ENCODE results near the gene KRTAP4-7.
"Not testable (repeated sequence)": the region's sequence is repeated elsewhere in the genome, so short reads cannot be mapped to it uniquely, and the experiment has no call there.

KRTAP4-7 gene

GRCh38 chr17:41084100-41084856, at the start of gene KRTAP4-7:
KRTAP4-7 (plus strand) TSS chr17:41084150; CDS start chr17:41084207, 57 bp downstream.
- not testable (repeated sequence) for DNase-seq

GRCh38 chr17:41034346-41034935, 49.5 kb upstream of the KRTAP4-7 start, which contains the start of gene KRTAP1-3:
KRTAP1-3 (minus strand) TSS chr17:41034874; CDS start chr17:41034821, 53 bp downstream.
- not testable (repeated sequence) for DNase-seq

GRCh38 chr17:41037853-41038350, 46.0 kb upstream of the KRTAP4-7 start:
- DNase-seq: no peak

- DNase-seq: not testable (repeated sequence)
Measured at GRCh38 chr17:41040783-41041571, 43.0 kb upstream of the KRTAP4-7 start, which contains the start of gene KRTAP1-1. KRTAP1-1 (minus strand) TSS chr17:41041450; CDS start chr17:41041397, 53 bp downstream.

- DNase-seq: no peak
Measured at GRCh38 chr17:41042953-41043352, 41.0 kb upstream of the KRTAP4-7 start.

GRCh38 chr17:41046735-41047465, 37.0 kb upstream of the KRTAP4-7 start, which contains the start of gene KRTAP2-1:
KRTAP2-1 (minus strand) TSS chr17:41047316; CDS start chr17:41047267, 49 bp downstream.
- DNase-seq: not testable (repeated sequence)

- no peak for DNase-seq
Measured at GRCh38 chr17:41048441-41048840, 35.5 kb upstream of the KRTAP4-7 start.

- no peak for DNase-seq
Measured at GRCh38 chr17:41049110-41049509, 34.8 kb upstream of the KRTAP4-7 start.

- DNase-seq: no peak
Measured at GRCh38 chr17:41052566-41052965, 31.4 kb upstream of the KRTAP4-7 start.

GRCh38 chr17:41054025-41054424, 29.9 kb upstream of the KRTAP4-7 start:
- no peak for DNase-seq

GRCh38 chr17:41054556-41054955, 29.4 kb upstream of the KRTAP4-7 start:
- DNase-seq: not testable (repeated sequence)

- not testable (repeated sequence) for DNase-seq
Measured at GRCh38 chr17:41055130-41055529, 28.8 kb upstream of the KRTAP4-7 start, which contains the start of gene KRTAP2-2. KRTAP2-2 (minus strand) TSS chr17:41055230; CDS start chr17:41055211, 19 bp downstream.

- no peak for DNase-seq
Measured at GRCh38 chr17:41057547-41057946, 26.4 kb upstream of the KRTAP4-7 start.

- no peak for DNase-seq
Measured at GRCh38 chr17:41058741-41059140, 25.2 kb upstream of the KRTAP4-7 start.

- DNase-seq: not testable (repeated sequence)
Measured at GRCh38 chr17:41059276-41060051, 24.5 kb upstream of the KRTAP4-7 start.

GRCh38 chr17:41060052-41060604, 23.8 kb upstream of the KRTAP4-7 start, which contains the start of gene KRTAP2-3:
KRTAP2-3 (minus strand) TSS chr17:41060114; CDS start chr17:41060050, 64 bp downstream.
- no peak for DNase-seq

- no peak for DNase-seq
Measured at GRCh38 chr17:41061964-41062363, 22.0 kb upstream of the KRTAP4-7 start.

- DNase-seq: no peak
Measured at GRCh38 chr17:41063449-41063848, 20.5 kb upstream of the KRTAP4-7 start.

GRCh38 chr17:41064301-41064700, 19.6 kb upstream of the KRTAP4-7 start:
- no peak for DNase-seq

GRCh38 chr17:41065016-41065689, 18.8 kb upstream of the KRTAP4-7 start:
- DNase-seq: not testable (repeated sequence)
